HG03064 (cell line): Measurements from ENCODE around the gene CDK5RAP2.
"Not testable (repeated sequence)": the region's sequence is repeated elsewhere in the genome, so short reads cannot be mapped to it uniquely, and the experiment has no call there.

Source experiments
- ATAC-seq: cut with Tn5 transposase; IDR thresholded peaks from one replicate; pipeline ENCODE4 v1.9.1; 2021; ENCODE audit warnings: low read depth; ENCODE audit not compliant: unreplicated experiment

Gene CDK5RAP2

DNA sequence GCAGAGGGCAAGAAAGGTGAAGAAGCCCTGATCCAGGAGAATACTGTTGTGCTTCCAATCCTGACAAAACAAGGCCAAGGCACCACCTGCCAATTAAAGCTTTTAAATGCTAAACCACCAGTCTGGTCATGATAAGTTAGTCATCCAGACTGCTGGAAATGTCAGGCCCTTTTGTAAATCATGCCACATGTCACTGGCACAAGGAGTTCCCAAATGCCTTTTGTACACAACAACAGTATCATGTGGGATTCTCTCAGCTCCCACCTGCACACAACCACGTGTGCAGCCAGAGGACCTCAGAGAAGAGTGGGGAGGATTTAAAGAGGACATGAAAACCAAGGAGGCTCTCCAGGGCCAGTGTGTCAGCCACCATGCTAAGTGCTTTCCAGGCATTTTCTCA is 99.3 kb downstream of the CDK5RAP2 start:
- no peak for ATAC-seq

DNA sequence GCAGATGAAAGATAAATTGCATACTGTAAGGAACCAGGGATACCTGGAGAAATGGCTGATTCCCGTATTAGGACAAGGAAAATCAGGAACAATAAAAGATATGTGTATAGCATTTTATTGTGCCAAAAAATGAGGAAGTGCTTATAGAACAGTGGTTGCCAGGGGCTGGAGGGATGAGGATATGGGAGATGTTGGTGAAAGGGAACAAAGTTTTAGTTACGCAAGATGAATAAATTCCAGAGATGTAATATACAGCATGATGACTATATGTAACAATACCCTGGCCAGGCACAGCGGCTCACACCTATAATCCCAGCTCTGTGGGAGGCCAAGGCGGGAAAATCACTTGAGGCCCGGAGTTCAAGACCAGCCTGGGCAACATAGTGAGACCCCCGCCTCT is 101.8 kb downstream of the CDK5RAP2 start:
- no peak for ATAC-seq

DNA sequence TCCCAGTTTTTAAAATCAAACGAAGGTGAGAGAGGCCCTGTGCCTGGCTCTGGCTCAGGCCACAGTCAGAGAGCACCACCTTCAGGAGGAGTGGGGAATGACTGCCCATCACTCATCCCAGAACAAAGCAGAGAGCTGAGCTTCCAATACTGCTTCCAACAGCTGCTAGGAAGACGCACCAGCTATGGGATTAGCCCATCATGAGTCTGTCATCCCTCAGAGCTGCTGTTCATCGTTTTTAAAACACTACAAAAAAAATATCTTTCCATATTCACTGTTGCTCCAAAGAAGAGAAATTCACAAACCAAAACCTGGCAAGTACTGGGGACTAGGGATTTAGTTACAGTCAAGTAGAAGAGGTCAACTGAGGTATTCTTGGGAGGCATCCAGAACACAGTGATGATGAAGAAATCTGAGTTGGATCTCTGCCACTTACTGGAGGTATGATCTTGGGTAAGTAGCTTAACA is 102.4 kb downstream of the CDK5RAP2 start:
- ATAC-seq, result no peak

DNA sequence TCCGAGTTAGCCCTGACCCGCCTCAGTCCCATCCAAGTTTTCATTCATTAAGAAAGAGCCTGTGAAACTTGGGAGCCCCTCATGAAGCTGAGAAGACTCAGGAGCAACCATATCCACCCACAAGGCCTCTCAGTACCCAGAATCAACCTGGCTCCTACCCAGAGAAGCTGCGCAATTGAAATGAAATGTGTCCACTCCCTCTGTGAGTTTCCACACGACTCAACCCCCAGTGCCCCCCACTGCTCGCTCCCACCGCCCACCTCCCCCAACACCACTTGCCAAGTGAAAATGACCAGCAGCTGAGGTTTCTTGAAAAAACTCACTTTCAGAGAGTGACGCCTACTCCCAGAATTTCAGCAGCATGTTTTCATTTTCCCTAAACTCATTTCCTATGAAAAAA is 104.6 kb downstream of the CDK5RAP2 start:
- no peak for ATAC-seq

DNA sequence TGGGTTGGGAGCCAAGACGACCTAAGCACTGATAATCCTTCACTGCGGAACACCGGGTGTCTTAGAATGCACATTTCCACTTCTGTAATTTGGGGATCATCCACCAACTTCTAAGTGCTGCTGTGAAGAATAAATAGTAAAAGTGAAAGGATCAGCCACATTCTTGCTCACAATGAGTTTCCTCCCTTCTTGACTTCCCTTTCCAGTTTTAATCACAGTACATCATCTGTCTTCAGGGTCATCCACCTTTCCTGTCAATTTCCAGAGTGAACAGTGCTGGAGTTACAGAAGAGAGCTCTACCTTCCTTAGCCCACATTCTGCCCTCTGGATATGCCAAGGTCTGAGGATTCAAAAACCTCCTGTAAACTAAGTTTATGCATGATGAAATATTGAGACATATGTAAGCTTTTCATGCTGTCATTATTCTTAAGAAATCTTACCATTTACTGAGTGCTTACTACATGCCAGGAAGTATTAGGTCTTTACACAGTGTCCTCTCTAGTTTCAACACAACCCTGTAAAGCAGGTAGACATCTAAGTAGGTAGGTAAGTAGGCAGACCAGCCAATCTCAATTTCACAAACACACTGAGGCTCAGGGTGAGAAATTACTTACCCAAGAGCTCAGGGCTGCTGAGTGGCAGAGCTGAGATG is 105.2 kb downstream of the CDK5RAP2 start:
- ATAC-seq, result no peak

DNA sequence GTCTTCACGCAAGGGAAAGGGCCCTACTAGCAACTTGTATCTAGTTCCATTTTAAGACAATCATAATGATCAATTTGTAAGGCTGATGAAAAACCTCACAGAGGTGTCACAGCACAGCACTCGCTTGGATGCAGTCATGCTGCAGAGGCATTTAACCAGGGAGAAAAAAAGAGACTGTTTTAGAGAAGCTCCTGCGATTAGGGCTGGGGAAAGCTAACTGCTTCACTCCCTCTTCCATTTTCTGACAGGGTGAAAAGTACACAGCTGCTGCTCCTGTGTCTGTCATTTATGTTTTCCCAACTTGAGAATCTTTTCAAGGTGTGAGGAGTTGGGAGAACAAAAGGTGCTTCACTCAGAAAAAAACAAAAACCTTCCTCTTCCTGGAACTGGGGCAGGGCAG is 106.4 kb downstream of the CDK5RAP2 start:
- ATAC-seq, result no peak

DNA sequence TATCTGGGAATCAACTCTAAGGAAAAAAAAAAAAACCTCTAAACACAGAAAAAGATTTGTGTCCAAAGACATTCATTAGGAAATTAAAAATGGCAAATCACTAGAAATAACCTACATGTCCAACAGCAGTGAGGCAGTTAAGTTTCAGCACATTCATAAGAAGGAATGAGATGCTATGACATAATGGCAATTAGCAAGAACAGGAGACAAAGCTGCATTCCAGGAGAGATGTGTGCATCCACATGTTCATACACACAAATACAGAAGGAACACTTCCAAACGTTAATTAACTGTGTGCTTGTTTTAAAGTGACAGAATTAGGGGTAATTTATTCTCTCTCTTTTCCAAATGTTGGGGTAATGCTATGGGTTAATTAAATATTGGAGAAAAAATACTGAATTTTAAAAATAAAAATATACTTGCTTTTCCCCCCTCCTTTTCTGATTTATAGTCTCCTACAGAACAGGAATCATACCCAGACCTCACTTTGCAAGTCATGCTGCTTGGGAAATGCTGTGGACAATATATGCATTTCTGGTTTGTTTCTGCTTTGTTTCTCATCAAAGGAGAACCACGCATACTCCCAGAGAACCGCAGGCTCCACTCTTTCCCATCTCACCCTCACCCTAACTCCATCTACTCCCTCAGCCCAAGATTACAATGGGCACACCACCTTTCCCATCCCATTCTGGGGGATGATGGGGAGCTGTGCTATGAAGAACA is 114.1 kb downstream of the CDK5RAP2 start:
- ATAC-seq, result no peak

DNA sequence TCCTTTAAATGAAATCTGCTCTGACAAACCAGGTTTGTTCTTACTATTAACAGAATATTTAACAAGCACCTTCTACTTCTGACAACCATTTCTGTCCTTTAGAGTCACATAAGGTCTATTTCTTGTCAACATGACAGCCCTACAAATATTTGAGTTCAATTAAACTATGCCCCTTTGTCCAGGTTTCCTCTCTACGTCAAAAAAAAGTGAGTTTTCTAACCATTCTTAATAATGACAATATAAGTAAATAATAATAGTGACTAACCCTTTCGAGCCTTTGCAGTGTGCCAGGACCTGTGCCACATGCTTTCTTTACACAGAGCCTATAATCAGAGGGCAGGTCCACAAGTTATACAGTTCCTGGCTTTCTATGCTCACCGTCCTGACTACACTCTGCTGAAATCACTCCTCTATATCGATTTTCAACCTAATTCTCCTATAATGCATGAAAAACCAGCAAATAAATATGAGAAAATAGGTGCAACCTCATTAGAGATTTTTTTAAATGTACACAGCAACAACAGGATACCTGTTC is 115.0 kb downstream of the CDK5RAP2 start:
- no peak for ATAC-seq

DNA sequence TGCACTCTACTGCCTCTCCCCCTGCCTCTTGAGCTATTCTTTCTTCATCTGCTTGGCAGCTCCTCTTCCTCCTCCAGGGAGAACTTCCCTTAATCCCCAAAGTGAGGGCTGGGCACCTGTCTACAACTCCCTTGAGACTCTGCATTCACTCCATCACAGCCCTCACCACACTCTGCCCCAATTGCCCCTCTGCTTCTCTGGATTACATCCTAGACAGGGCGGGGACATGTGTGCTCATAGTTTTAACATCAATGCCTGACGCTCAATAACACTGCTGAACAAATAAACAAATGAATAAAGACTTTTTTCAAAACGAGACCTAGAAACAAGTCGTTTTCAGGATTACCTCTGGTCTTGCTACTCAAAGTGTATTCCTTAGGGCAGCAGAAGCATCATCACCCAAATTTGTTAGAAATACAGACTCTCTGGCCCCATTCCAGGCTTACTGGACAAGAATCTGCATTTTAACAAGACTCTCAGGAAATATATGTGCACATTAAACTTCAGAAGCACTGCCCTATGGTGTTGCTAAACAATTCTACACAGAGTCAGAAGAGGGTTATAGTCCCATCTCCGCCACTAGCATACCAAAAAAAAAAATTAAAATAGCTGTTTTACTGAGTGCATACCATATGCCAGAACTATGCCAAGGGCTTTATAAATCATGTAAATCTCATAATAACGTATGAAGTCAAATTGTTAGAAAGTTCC is 115.6 kb downstream of the CDK5RAP2 start:
- no peak for ATAC-seq

DNA sequence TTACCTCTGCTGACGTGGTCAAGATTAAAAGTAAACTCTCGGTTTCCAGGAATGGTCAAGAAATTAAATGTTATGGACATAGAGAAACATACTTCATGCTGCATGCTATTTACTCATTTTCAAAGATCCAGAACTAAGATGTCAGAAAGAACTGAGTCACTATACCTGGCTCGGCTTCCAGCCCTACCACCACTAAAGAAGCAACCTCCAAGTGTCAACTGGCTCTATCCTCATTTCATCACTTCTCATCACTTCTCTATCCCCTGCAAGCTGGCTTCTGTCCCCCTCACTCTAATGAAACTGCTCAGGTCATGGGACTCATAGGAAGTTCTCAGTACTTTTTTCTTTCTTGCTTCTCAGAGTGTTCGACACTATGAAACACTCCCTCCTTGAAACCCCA is 116.2 kb downstream of the CDK5RAP2 start:
- no peak for ATAC-seq

DNA sequence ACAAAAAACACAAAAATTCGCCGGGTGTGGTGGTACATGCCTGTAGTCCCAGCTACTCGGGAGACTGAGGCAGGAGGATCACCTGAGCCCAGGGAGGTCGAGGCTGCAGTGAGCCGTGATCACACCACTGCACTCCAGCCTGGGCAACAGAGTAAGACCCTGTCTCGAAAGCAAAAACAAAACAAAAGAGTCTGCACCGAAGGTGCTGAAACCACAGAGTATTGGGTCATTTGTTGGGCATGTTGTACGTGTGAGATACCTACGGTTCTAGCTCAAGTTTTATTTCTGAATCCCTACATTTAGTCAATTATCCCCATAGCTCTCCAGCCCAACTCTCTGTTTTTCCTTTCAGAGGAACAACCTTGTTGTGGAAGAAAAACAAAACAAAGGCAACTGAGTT is 118.3 kb downstream of the CDK5RAP2 start:
- ATAC-seq, result not testable (repeated sequence)

DNA sequence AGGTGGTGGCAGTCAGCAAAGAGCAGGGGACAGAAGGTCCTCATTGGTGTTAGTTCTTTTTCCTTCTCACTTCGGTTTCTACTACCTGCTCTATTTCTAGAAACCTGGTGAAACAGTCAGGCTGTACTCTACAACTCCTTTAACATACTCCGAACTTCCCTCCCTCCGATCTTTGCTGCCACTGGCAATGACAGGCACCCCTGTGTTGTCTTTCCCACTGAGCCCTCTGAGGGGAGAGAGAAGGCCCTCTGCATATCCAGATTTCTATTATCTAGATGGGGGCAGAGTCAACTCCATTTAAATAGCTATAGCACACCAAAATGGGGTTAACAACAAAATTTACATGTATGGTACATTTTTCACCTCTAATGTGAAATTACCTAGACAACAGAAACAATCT is 123.7 kb downstream of the CDK5RAP2 start:
- ATAC-seq, result no peak

DNA sequence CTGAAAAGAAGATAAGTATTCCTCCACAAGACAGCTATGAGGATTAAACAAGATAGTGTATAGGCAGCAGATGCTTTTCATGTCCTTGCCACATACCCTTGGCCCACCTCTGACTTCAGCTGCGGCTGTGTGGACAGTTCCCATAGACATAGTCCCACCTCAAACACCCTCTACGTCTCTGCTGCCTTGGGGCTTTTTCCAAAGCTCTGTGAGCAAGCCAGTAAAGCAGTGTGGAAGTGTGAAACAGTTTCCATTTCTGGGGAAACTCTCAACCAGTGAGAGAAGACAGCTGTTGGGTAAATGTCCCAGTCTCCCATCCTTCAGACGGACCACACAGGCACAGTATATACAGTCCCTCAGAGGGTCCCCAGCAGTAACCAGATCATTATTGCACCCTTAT is 125.5 kb downstream of the CDK5RAP2 start:
- ATAC-seq, result no peak

DNA sequence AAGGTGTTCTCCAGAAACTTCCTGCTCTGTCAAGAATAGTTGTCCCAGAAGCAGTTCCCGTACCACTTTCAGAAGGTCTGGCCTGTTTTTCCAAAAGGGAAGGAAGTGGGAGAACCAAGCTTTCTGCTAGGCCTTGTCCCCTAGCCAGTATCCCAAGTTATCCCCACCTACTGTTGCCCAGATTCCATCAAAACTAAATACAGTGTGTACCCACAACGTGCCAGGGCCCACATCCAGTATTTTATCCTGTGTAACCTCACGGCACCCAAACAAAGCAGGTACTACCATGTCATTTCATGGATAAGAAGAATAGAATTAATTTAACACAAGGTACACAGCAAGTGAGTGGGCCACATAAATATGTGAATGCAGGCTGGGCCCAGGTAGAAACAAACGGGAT is 126.2 kb downstream of the CDK5RAP2 start:
- ATAC-seq, result no peak

DNA sequence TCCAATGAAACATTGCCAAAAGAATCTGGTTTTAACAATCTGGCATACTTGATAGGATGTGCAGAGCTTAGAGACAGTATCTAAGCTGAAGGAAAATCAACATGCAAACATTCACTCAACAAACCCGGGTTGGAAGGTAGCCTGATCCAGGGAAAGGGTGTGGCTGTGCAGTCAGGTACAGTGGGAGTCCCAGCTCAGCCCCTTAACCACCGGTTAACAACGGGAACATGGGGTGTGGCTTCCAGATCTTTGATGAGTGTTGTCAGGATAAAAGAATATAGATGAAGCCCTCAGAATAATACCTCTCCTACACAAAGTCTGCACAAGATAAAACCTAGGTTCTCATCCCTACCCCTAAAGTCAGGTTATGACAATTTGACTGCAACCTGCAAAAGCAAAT is 127.3 kb downstream of the CDK5RAP2 start:
- no peak for ATAC-seq

DNA sequence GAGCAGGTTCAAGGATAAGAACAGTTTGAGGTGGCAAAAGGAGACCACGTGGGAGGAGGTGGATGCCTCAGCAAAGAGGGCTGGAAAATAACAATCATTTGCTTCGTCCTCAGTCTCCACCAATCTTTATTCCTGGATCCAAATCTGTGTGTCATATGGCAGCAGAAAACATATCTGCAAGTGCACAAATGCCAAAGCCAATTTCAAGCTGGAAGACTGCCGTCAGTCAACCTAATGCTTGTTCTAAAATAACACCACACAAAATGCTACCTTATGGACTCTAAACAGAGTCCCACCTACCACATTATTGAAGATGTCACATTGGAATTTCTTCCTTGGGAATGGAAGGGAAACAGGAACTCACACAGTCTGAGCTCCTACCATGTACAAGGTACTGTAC is 129.1 kb downstream of the CDK5RAP2 start:
- ATAC-seq, result no peak

DNA sequence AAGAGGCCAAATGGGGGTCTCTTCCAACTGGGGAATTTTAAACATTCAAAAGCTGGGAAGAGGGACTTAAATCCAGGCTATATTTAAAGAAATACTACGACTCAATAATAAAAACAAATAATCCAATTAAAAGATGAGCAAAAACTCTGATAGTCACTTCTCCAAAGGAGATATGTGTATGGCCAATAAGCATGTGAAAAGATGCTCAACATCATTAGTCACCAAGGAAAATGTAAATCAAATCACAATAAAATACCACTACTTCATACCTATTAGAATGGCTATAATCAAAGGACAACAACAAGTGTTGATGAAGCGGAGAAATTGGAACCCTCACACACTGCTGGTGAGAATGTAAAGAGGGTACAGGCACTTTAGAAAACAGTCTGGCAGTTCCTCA is 130.4 kb downstream of the CDK5RAP2 start:
- ATAC-seq, result no peak

DNA sequence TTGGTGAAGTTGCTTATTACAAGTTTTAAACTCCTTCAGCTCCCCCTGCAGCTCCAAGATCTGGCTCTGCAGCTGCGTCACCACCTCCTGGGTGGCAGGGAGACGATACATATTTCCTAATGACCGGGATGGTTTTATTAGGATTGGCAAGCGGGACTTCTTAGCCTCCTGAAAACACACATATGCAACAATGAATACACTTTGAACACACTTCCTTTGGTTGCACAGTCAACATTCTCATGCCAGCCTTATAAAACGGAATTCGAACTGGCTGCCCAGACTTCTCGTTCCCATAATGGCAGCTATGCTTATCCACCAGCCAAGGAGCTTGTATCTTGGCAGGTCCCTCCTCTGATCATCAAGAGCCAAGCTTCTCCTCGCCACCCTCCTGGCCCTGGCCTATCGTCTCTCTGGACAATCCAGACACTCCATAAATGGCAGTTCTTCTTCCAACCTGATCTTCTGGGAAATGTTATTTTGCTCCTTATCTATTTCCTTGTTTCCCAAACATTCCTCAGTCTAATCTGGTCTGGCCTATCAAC is 131.9 kb downstream of the CDK5RAP2 start:
- no peak for ATAC-seq

DNA sequence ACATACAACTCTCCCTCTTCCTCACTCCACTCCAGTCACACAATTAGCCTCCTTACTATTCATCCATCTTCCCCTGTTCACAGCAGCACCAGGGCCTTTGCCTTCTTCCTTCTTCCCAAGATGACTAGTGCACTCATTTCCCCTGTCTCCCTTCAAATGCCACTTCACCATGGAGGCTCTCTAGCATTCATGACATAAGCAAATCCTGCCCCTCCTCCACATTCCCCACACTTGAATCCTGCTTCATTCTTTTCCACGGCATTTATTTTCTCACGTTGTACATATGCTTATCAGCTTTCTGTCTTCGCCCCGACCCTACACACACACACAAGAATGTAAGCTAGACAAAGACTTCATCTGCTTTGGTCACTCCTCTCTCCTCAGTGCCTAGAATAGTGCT is 133.3 kb downstream of the CDK5RAP2 start:
- ATAC-seq, result no peak

DNA sequence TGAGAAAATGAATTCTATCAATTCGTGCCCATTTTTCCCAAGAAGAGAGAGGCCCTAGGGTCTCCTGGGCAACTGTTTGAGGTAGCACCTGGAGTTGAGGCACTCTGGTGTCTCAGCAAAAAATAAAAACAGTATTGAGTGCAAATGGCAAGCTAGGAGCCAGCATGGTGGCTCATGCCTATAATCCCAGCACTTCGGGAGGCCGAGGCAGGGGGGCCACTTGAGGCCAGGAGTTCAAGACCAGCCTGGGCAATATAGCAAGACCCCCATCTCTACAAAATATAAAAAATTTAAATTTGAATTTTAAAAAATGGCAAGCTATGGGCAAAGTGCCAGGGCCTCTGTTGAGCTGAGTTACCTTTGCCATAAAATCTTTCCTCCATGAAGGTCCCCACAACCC is 136.0 kb downstream of the CDK5RAP2 start:
- no peak for ATAC-seq

DNA sequence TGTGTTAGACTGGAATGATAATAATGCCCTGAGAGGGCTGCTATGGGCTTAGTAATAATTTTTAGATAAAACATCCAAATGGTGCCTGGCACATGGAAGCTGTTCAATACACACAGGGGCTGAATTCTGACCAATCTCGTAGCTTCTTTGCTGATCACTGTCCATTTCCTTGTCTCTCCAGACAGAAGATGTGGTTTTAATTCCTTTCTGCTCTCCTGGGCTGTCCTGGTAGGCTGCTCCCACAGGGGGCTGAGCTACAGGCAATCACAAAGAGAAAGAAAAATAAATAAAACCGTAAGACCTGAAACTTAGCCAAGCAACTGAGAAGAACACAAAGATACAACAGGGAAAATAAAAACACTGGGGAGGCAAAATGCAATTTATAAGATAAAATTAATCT is 136.5 kb downstream of the CDK5RAP2 start:
- ATAC-seq, result no peak
